GM10847 (cell line): ENCODE data around the gene HRH3.

Experiments
- POLR2A ChIP-seq: IDR thresholded peaks from 2 replicates; pipeline ENCODE4 v1.6.1; 2011; ENCODE audit not compliant: insufficient read length; ENCODE audit errors: extremely low read depth

Gene HRH3

DNA sequence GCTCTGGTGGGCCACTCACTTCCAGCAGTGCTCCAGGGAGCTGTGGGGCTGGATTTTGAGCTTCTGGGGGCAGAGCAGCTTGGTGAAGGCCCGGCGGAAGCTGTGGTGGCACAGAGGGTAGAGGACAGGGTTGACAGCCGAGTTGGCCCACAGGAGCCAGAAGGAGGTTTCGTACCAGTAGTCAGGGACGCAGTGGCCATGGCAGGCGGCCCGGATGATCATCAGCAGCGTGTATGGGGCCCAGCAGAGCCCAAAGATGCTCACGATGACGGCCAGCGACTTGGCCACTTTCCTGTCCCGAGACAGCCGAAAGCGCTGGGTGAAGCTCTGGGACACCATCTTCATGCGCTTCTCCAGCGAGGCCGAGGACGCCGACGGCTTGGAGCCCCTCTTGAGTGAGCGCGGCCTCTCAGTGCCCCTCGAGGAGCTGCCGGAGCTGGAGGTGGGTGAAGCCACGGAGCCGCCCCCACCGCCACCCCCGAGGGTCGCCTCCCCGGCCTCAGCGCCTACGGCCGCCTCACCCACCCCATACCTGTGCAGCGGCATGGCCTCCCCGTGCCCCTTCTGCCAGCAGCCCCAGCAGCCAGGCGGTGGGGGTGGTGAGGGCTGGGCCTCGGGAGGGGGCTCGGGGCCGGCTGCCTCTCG, 4.0 kb downstream of the HRH3 start:
- no peak for TF ChIP-seq POLR2A

- TF ChIP-seq POLR2A = no peak
These were observed 4.8 kb downstream of the HRH3 start for GRCh38 chr20:62215020-62215990.

GRCh38 chr20:62214067-62214466, 6.0 kb downstream of the HRH3 start:
- TF ChIP-seq POLR2A = no peak

GRCh38 chr20:62212299-62212698, 7.8 kb downstream of the HRH3 start:
- TF ChIP-seq POLR2A = no peak

DNA sequence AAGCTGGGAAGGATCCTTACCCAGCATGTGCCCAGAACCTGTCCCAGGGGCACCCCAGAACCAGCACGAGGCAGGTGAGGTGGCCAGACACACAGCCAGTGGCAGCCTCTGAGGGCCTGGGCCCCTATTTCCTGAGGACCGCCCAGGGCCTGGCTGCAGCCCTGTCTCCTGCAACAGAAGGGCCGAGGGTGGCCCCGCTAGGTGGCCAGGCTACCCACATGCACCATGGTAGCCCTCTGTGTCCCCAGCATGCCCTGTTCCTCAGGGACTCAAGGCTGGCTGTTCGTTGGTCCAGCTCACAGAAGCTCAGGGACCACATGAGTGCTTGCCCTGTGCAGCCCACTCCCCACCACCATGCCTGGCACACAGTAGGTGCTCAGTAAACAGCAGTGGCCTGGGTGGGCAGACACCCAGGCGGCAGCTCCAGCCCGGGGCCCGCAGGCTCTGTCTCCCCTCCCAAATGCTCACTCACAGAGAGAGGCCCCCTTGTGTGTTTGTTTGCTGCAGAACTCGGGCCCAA, 8.2 kb downstream of the HRH3 start:
- no peak for TF ChIP-seq POLR2A

DNA sequence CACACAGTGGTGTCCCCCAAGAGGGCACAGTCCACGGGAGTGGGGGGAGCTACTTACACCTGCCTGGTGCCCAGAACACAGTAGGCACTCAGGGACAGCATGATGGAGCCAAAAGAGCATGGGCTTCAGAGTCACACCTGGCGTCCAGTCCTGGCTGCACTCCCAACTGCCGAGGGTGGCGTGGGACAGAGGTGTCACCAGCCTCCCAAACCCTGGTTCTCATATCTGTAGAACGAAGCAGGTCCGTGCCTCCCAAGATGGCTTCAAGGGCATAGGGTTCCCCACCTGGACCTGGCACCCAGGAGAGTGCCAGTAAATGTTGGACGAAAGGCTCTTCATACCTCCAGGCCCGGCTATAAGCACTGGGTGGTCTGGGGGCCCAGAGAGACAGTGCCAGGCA, 8.9 kb downstream of the HRH3 start:
- TF ChIP-seq POLR2A = no peak

DNA sequence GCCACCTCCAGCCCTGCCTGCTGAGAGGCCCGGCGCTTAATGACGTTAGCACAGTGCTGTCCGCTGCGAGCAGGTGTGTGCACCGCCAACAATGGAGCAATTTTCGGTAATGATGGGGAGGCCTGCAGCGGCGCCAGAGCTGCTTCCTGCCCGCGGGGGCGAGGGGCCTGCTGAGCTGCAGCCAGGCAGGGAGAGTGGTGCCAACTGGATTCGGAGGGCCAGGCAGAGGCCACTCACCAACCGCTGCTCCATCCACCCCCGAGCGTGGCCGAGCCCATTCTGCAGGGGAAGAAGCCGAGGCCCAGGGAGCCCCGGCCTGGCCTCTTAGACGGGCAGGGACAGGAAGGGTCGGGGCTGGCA, 9.6 kb downstream of the HRH3 start:
- TF ChIP-seq POLR2A = no peak

- TF ChIP-seq POLR2A = no peak
These were observed 10.1 kb downstream of the HRH3 start for GRCh38 chr20:62209850-62210495.

DNA sequence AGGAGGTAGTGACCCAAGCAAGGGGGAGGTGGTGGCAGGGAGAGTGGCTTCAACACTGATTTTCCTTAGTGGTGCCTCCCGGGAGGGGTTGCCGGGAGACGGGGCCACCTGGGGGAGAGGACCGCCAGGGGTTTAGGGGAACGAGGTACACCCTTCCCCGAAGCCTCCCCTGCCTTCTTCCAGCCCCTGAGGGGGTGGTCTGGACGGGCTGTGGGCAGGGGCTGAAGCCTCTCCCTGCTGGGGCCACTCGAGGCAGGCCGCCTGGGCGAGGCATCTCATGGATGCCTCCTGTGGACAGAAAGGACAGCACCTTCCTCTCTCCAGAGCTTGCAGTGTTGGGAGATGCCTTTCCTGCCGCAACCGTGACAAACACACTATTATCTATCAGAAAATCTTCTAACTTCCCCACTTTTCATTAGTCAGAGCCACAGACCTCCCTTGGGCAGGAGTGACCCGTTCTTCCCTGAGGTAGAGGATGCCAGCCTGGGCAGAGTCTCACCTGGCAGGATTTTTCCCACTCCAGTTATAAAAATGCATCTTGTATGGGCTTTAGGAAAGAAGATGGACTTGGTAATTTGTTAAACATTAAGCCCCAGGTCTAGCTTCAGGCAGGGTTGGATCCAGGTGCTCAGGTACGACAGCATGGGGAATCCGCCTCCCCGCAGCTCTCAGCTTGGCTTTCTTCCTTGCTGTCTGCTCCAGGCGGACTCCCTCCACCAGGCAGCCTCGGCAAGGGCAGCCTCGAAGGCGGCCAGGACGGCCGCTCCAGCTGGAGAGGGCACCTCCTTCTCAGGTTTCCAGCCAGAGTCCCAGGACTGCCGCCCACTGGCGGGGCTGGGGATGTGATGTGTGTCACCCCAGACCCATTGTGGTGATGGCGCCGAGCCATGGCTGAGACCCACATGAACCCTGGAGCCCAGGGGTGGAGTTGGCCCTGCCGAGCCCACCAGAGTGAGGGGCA, 11.0 kb downstream of the HRH3 start:
- TF ChIP-seq POLR2A = no peak

- no peak for TF ChIP-seq POLR2A
These were observed 11.8 kb downstream of the HRH3 start for GRCh38 chr20:62208061-62208794.

GRCh38 chr20:62206388-62206775, 13.7 kb downstream of the HRH3 start:
- TF ChIP-seq POLR2A = no peak

GRCh38 chr20:62205618-62206387, 14.3 kb downstream of the HRH3 start:
- TF ChIP-seq POLR2A = no peak

GRCh38 chr20:62203378-62204030, 16.6 kb downstream of the HRH3 start:
- no peak for TF ChIP-seq POLR2A
